Small intestine (tissue), 7 donors: ENCODE data around the gene CEP41. TPM values are rescaled to one million over a fixed set of nuclear protein-coding genes. Genes with fewer than 3 reads are reported as not detected.

Experiments used
- DNase-seq, 2 donors: peaks; one replicate each; pipeline versions ENCODE4 v3.0.0 to v3.0.0-alpha.2; 2013
- FAIRE-seq: peaks from 2 replicates; lab custom pipeline; 2012; peaks lifted over from hg19 to GRCh38; lab: Jason Lieb, UNC
- H3K27ac ChIP-seq, 3 donors: one replicate each; pipeline ENCODE4 v1.5.1; 2013; ENCODE audit warnings: low read length in 2 of 3, mild to moderate bottlenecking in 2 of 3, control low read depth in 1 of 3, inconsistent platforms in 1 of 3, low read depth in 1 of 3, moderate library complexity in 1 of 3
- H3K27me3 ChIP-seq, 3 donors: one replicate each; pipeline ENCODE4 v1.6.1; 2013; ENCODE audit warnings: low read length in 3 of 3, inconsistent platforms in 1 of 3; ENCODE audit not compliant: control insufficient read depth in 3 of 3, insufficient read depth in 3 of 3
- H3K36me3 ChIP-seq, 3 donors: one replicate each; pipeline ENCODE4 v1.6.1; 2013; ENCODE audit warnings: low read length in 3 of 3, inconsistent platforms in 1 of 3, low read depth in 1 of 3, mild to moderate bottlenecking in 1 of 3, moderate library complexity in 1 of 3; ENCODE audit not compliant: control insufficient read depth in 3 of 3, insufficient read depth in 2 of 3
- H3K4me1 ChIP-seq, 3 donors: one replicate each; pipeline ENCODE4 v1.6.1; 2013; ENCODE audit warnings: low read length in 2 of 3, inconsistent platforms in 1 of 3, low read depth in 1 of 3, mild to moderate bottlenecking in 1 of 3, moderate library complexity in 1 of 3; ENCODE audit not compliant: control insufficient read depth in 3 of 3, insufficient read depth in 2 of 3
- H3K4me3 ChIP-seq, 3 donors: one replicate each; pipeline ENCODE4 v1.5.1; 2013; ENCODE audit warnings: low read length in 3 of 3, control low read depth in 1 of 3, inconsistent platforms in 1 of 3, low read depth in 1 of 3, mild to moderate bottlenecking in 1 of 3, moderate library complexity in 1 of 3
- H3K9me3 ChIP-seq, 2 donors: one replicate each; pipeline ENCODE4 v1.6.1; 2013; ENCODE audit warnings: low read depth in 1 of 2, low read length in 1 of 2; ENCODE audit not compliant: control insufficient read depth in 2 of 2, insufficient read depth in 1 of 2
- WGBS, 3 donors: extraction: QIAGEN DNeasy Blood & Tissue Kit; methylation state at CpG; one replicate each; pipeline ENCODE4 v1.1.7; 2013; 5-methylcytosine and 5-hydroxymethylcytosine counted together
- polyA plus RNA-seq, 4 donors: library from polyadenylated mRNA; stranded (reverse) in 3 of 4; unstranded in 1 of 4; fragments of 200-250 nt in 3 of 4; fragments of 120-200 nt in 1 of 4; gene quantifications; one replicate each; pipeline versions ENCODE4 v1.2.1 to v1.2.3, GENCODE V29; 2013
- donor health status: healthy with polysubstance abuse.
- donor health status: control.
- donor health status: control.
- donor health status: Bipolar disorder and iron deficiency.
- donor health status: healthy.

CEP41 gene
- polyA plus RNA-seq, 4 donors, result 3.0 to 11.8 (median 6.2) TPM; not detected in 1

DNA sequence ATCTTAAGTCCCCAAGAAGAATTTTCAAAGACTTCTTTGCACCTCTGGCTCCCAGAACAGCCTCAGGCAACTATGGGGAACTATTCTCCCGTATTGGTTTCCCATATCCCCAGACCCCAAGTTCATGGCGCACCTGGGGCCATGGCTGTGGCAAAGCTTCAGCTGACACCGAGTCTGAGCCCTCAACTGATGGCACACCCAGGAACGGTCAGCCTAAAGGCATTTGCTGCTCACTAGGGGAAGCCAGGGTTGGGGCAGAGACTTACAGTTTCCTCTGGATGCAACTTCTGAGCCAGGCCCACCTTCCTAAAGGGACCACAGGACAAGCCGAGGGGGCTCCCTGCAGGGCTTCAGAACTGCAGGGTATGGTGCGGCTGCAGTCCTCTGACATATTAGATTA is 74.3 kb downstream of the CEP41 start:
- no peaks in the 10 kb centered on the region for H3K27me3 ChIP-seq
- H3K9me3 ChIP-seq, result no peaks in the 10 kb centered on the region
- no peak for DNase-seq
- no peaks in the 10 kb centered on the region for H3K36me3 ChIP-seq
- no peak for FAIRE-seq
- no peak overlapping the region for H3K4me3 ChIP-seq
- H3K4me1 ChIP-seq, result peaks cover 0 to 62% (median 4%) of the 10 kb centered on the region in 3 donors
- WGBS, 3 donors, result 68 to 79% (median 68%) methylated on average over 6 of the region's 6 CpGs
- peak overlapping the region in 2 of 3 donors; percentile 19 to 73 for H3K27ac ChIP-seq

DNA sequence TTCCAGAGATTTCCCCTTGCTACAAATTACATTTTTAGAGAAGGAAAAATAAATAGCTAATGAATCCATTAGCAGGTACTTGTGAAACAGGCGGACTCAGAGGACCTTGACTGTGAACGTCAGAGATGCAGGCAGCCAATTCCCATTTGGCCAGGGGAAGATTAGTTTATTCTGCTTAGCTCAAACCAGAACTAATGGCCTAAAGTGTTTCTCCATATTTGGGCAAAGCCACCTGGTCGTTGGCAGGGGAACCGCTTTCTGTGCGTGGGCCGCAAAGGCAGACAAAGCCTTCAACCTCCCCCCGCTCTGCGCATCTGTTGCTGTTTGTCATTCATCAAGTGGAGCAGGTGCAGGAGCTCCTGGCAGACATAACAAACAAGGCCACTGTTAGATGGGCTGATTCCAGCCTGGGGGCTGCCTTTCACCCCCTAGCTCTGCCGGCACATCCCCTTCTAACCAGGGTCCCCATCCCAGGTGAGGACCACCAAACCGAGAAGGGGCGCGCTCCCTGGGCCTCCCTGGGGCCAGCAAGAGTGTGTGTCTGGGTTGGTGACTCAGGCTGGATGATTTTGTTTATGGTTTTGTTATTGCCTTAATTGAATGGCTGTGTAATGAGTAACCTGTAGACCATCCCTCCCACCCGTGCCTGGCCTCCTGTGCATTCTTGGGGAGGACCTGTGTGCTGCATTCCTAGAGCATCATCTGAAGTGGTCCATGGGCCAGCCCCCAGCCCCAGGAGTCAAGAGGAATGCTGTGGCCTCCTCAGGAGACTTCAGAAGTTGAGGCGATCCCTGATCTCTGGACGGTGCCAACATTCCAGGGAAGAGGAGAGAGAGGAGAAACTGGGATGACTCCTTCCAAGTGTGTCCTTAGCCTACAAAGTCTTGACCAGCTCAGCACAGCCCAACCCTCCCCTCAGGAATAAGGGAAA is 75.0 kb downstream of the CEP41 start:
- DNase-seq (peak; percentile 32 to 82), FAIRE-seq (no peak)
- peaks cover 0 to 1% of the 10 kb centered on the region in 2 donors for H3K9me3 ChIP-seq
- no peaks in the 10 kb centered on the region for H3K27me3 ChIP-seq
- H3K4me1 ChIP-seq, result peaks cover 0 to 54% (median 2%) of the 10 kb centered on the region in 3 donors
- 30 to 51% (median 37%) methylated on average over 15 of the region's 15 CpGs for whole genome bisulfite sequencing, 3 donors
- no peak overlapping the region for H3K4me3 ChIP-seq
- no peaks in the 10 kb centered on the region for H3K36me3 ChIP-seq
- H3K27ac ChIP-seq, result peak overlapping the region in 2 of 3 donors; percentile 10 to 73

DNA sequence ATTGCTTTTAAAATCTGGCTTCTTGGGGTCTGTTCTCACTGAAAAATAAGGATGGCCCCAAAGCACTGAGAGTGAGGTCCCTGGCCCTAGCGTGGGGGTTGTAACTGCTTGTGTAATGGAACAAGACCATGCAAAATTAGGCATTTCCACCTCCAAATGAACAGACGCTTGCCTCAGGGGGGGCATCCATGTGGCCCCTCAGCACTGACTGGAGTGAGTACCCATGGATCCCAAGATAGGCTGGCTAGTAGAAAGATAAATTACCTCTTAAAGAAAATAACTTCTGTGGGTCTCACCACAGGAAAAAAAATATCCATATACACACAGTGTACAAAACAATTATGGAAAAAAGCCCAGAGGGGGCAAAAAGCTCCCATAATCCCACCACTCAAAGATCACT is 75.7 kb downstream of the CEP41 start:
- no peak for FAIRE-seq

DNA sequence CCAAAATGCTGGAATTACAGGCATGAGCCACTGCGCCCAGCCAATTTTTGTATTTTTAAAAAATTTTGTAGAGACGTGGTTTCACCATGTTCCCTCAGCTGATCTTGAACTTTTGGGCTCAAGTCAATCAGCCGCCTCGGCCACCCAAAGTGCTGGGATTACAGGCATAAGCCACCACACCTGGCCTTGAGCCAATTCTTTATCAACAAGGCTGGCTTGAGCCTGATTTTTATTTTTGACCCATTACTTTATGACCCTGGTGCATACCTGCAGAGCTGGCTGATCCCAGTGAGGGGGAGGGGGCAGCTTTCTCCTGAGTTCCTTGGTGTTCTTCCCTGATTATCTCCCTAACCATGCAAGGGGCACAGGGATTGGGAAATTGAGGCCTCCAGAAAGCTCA is 76.4 kb downstream of the CEP41 start:
- FAIRE-seq (no peak), DNase-seq (peak; percentile 25 to 52)
- peaks cover 0 to 13% of the 10 kb centered on the region in 2 donors for H3K9me3 ChIP-seq
- H3K4me3 ChIP-seq, result no peak overlapping the region
- peaks cover 0 to 40% (median 0%) of the 10 kb centered on the region in 3 donors for H3K4me1 ChIP-seq
- H3K27me3 ChIP-seq, result no peaks in the 10 kb centered on the region
- H3K27ac ChIP-seq, result peak overlapping the region in 1 of 3 donors; percentile 73
- WGBS, 3 donors, result 51 to 76% (median 63%) methylated on average over 4 of the region's 4 CpGs
- H3K36me3 ChIP-seq, result no peaks in the 10 kb centered on the region

More for the DNA sequence above, 75.7 kb downstream of the CEP41 start:
- Histone ChIP-seq H3K9me3 (peaks cover 0 to 6% of the 10 kb centered on the region in 2 donors), H3K4me1 (peaks cover 0 to 47% (median 0%) of the 10 kb centered on the region in 3 donors), H3K36me3 (no peaks in the 10 kb centered on the region), H3K4me3 (no peak overlapping the region), H3K27me3 (no peaks in the 10 kb centered on the region), H3K27ac (peak overlapping the region in 2 of 3 donors; percentile 52 to 73)
- DNase-seq, result no peak
- WGBS, 3 donors, result 71 to 82% (median 72%) methylated on average over 2 of the region's 2 CpGs

DNA sequence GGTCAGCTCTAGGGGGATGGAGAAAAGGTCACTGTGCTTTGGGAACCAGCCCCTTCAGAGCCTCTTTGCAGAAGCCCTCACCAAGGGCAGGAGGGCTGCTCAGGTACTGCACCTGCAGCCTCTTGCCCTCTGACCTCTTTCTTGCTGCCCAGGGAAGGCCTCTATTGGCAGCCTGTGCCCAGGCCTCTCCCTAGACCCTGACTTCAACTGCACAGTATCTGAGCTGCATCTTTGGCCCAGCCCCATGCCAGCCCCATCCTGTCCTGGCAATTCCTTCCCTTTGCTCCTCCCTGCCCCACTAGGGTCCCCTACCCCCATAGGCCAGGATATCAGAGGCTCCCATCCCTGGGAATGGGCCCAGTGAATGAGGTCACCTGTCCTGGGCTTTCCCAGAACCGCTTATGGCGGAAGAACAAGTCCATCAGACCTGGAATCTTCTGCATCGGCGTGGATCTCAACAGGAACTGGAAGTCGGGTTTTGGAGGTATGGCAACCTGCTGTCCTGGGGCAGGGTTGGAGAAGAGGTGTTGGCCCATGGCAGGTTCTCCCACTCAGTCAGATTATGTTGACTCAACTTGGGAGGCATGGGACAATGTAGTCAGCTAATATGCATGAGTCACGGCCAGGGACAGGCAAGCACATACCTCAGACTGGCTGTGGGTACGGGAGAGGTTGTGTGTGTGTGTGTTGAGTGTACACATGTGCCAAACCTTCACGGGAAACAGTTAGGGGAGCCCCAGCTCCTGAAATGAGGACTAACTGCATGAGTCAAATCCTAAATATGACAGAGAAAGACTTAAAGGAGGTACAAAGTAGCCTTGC is 77.6 kb downstream of the CEP41 start:
- peaks cover 0 to 25% of the 10 kb centered on the region in 2 donors for H3K9me3 ChIP-seq
- FAIRE-seq, result no peak
- H3K4me1 ChIP-seq, result peaks cover 0 to 34% (median 0%) of the 10 kb centered on the region in 3 donors
- DNase-seq, result no peak
- H3K4me3 ChIP-seq, result no peak overlapping the region
- WGBS, 3 donors, result 68 to 83% (median 70%) methylated on average over 8 of the region's 8 CpGs
- no peak overlapping the region for H3K27ac ChIP-seq
- H3K27me3 ChIP-seq, result no peaks in the 10 kb centered on the region
- H3K36me3 ChIP-seq, result no peaks in the 10 kb centered on the region

DNA sequence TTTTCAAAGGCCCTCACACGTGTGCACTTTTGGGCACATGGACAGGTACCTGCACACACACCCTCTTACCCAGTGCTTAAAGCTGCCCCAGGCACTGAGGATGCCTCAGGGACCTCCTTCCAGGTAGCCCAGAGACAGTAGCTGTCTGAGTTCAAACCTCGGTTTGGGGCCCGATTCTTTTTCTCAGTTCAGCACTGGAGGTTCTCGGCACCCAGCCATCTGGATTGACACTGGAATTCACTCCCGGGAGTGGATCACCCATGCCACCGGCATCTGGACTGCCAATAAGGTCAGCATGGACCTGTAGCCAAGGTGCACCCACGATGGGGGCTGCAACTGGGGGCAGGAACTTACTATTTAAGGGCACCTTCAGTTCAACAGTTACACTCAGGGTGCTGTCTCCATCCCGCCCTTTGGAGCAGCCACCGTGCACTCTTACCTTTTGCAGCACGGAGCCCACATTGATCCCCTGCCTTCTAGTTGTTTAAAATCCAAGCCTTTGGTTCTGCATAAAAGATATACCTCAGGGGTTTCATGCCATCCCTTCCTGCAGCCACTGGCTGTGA is 78.5 kb downstream of the CEP41 start:
- Histone ChIP-seq H3K9me3 (peaks cover 0 to 25% of the 10 kb centered on the region in 2 donors), H3K4me1 (peaks cover 0 to 30% (median 0%) of the 10 kb centered on the region in 3 donors), H3K36me3 (no peaks in the 10 kb centered on the region), H3K4me3 (no peak overlapping the region), H3K27me3 (no peaks in the 10 kb centered on the region), H3K27ac (no peak overlapping the region)
- 91 to 97% (median 93%) methylated on average over 10 of the region's 10 CpGs for WGBS, 3 donors
- DNase-seq, result no peak
- FAIRE-seq, result no peak

DNA sequence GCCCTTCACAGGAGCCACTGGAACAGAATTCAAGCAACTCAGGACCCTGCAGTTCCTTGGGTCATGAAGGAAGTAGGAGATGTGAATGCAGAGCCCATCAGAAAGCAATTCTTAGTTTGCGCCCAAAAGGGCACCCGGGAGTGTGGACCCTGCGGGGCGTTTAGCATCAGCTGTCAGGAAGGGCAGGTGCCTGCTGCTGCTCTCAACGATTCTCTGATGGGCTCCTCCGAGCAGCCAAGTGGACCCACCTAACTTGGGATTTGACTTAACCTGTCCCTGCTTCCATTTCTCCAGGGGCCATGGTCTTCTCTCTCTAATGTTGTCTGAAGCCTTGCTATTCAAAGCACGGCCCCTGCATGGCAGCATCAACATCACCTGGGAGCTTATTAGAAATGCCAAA is 79.1 kb downstream of the CEP41 start:
- 90 to 96% (median 93%) methylated on average over 7 of the region's 7 CpGs for WGBS, 3 donors

DNA sequence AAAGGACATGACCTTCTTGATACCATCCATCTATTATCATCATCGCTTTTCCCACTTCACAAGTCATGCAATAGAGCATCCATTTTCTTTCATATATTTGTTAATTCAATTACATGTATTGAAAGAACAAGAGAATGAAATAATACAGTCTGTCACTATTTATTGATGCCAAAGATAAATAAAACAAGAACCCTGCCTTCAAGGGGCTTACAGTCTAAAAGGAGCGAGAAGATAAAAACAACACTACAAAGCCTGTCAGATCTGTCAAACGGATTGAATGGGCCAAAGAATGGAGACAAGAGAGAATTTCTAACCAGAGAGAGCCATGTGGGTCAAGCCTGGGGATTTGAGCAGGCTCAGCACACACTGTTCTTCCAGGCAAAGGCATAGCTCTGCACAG is 80.3 kb downstream of the CEP41 start:
- Histone ChIP-seq H3K9me3 (peaks cover 0 to 25% of the 10 kb centered on the region in 2 donors), H3K36me3 (no peaks in the 10 kb centered on the region), H3K4me3 (no peak overlapping the region), H3K4me1 (peaks cover 0 to 27% (median 0%) of the 10 kb centered on the region in 3 donors), H3K27ac (no peak overlapping the region), H3K27me3 (no peaks in the 10 kb centered on the region)
- WGBS, 3 donors, result 94 to 96% (median 95%) methylated on average over 3 of the region's 3 CpGs
- FAIRE-seq, result no peak
- DNase-seq, result no peak

More for the DNA sequence above, 79.1 kb downstream of the CEP41 start:
- no peaks in the 10 kb centered on the region for H3K27me3 ChIP-seq
- FAIRE-seq (no peak), DNase-seq (no peak)
- no peak overlapping the region for H3K4me3 ChIP-seq
- no peak overlapping the region for H3K27ac ChIP-seq
- no peaks in the 10 kb centered on the region for H3K36me3 ChIP-seq
- H3K9me3 ChIP-seq, result peaks cover 0 to 25% of the 10 kb centered on the region in 2 donors
- peaks cover 0 to 28% (median 0%) of the 10 kb centered on the region in 3 donors for H3K4me1 ChIP-seq
